ENCODE results near the gene UCP2.

Gene UCP2

GRCh38 chr11:73969091-73969490, 13.6 kb downstream of the UCP2 start:
- no peak for DNase-seq

- no peak for DNase-seq
These were observed 14.2 kb downstream of the UCP2 start for GRCh38 chr11:73968356-73968966.

- no peak for DNase-seq
These were observed 16.9 kb downstream of the UCP2 start for GRCh38 chr11:73965764-73966121.

- DNase-seq = no peak
These were observed 17.4 kb downstream of the UCP2 start for GRCh38 chr11:73965076-73965763.

- DNase-seq = no peak
These were observed 18.8 kb downstream of the UCP2 start for GRCh38 chr11:73963861-73964260.

GRCh38 chr11:73962101-73962705, 20.4 kb downstream of the UCP2 start:
- no peak for DNase-seq

GRCh38 chr11:73961321-73961720, 21.3 kb downstream of the UCP2 start:
- no peak for DNase-seq

GRCh38 chr11:73958521-73959141, 24.0 kb downstream of the UCP2 start:
- no peak for DNase-seq

- DNase-seq = no peak
These were observed 24.8 kb downstream of the UCP2 start for GRCh38 chr11:73957654-73958361.

- no peak for DNase-seq
These were observed 25.6 kb downstream of the UCP2 start for GRCh38 chr11:73956876-73957653.

GRCh38 chr11:73951797-73952196, 30.8 kb downstream of the UCP2 start:
- no peak for DNase-seq

- no peak for DNase-seq
These were observed 31.6 kb downstream of the UCP2 start, which contains the start of gene DNAJB13 for GRCh38 chr11:73950869-73951710. Gene DNAJB13 (plus strand): TSS chr11:73951026. CDS start chr11:73951070, 44 bp downstream.

GRCh38 chr11:73949912-73950311, 32.7 kb downstream of the UCP2 start:
- DNase-seq = no peak

- no peak for DNase-seq
These were observed 33.4 kb downstream of the UCP2 start for GRCh38 chr11:73949246-73949645.

GRCh38 chr11:73946798-73947458, 35.7 kb downstream of the UCP2 start:
- DNase-seq = no peak

- DNase-seq = no peak
These were observed 37.2 kb downstream of the UCP2 start for GRCh38 chr11:73945396-73945795.

GRCh38 chr11:73944901-73945300, 37.7 kb downstream of the UCP2 start:
- DNase-seq = no peak

- DNase-seq = no peak
These were observed 38.6 kb downstream of the UCP2 start for GRCh38 chr11:73944085-73944484.

- DNase-seq = peak; percentile 50
These were observed 40.6 kb downstream of the UCP2 start for GRCh38 chr11:73942010-73942409.

- DNase-seq = no peak
These were observed 41.7 kb downstream of the UCP2 start for GRCh38 chr11:73940801-73941570.
